ENCODE measurements around the gene ADM5.

ADM5 gene

DNA sequence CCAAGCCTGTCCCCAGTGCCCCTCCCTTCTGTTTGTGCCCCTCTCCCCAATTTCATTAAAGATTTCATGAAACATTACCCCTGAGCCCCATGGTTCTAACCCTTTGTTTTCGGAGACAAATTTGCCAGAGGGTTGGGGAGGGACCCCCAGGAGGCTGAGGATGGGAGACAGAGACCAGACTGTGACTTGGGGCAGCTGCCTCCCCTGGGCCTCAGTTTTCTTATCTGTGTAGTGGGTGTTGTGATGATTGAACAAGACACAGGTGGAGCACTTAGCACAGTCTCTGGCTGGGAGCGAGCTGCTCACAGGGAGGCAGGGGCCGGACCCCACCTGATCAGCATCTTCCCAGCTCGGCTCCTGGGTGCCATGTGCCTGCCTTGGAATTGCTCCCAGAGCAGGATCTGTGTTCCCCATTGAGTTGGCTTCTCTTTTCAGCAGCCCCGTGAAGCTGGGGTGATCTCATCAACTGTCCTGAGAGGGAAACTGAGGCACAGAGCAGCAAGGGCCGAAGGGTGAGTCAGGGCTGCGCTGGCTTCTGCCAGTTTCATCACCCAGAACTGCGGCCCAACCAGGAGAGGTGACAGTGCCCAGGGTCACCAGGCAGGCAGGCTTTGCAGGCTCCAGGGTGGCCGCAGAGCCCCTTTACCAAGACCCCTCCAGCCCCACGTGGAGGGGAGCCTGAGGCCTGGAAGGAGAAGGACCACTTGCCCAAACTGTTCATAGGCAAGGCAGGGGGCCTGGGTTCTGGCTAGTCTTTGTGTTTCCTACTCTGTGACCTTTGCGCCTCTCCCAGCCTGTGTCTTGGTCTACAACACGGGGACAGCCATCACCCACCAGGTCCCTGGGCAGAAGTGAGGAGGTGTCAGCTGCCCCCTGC, 30.6 kb upstream of the ADM5 start:
- DNase-seq: no peak

DNA sequence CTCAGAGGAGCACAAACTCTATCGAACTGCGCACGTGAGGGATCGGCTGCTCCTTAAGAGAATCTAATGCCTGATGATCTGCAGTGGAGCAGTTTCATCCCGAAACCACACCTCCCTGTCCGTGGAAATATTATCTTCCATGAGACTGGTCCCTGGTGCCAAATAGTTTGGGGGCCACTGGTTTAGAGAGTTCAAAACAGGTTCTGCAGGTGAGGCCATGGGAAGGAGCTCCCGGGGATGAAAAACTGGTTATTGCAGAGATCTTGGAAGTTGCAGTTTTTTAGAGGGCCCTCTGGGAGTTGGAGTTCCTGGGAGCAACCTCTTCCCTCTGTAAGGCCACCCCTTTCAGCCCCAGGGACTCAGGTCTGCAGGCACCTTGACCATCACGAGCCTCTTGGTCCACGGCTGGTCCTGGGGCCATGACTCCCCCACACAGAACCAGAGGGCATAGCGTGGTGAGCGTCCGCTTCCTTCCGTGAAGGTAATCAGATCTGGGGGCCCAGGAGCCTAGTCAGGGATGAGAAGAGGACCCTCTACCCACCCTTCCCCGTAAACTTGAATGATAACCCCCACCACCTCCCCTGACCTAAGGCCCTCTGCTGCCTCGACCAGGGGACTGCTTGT, 28.9 kb upstream of the ADM5 start:
- no peak for DNase-seq

DNA sequence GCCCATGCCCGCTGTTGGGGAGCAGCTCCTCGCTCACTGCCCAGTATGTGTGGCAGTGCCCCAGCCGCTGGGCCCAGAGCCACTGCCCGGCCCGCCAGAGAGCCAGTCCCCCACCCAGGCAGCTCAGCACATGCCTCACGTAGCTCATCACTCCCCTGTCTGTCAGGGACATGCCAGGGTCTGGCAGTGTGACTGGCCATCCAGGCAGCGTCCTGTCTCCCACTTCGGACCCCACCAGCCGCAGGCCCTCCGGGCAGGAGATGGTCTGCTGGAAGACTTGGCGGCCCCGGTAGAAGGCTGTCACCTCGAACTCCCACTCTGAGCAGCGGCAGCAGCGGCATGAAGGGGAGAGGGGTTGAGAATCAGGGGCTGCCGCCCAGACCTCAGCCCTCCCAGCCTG, 27.4 kb upstream of the ADM5 start:
- no peak for DNase-seq

DNA sequence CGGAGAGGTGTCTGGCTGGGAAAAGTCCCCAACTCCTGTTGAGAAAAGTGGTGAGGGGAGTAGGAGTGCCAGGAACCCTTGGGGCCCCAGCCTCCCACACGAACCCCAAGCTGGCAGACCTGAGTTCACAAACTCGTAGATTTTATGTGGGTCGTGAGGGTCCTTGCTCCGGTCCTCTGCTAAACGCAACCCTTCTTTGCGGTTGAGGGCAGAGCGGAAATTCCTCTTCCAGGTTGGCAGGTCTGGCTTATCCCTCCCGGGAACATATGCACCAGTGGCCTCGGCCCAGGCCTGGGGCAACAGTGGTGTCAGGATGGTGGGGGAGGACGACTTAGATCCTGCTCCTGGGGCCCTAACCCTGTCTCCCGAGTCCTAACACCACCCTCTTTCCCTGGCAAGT, 26.2 kb upstream of the ADM5 start:
- no peak for DNase-seq

DNA sequence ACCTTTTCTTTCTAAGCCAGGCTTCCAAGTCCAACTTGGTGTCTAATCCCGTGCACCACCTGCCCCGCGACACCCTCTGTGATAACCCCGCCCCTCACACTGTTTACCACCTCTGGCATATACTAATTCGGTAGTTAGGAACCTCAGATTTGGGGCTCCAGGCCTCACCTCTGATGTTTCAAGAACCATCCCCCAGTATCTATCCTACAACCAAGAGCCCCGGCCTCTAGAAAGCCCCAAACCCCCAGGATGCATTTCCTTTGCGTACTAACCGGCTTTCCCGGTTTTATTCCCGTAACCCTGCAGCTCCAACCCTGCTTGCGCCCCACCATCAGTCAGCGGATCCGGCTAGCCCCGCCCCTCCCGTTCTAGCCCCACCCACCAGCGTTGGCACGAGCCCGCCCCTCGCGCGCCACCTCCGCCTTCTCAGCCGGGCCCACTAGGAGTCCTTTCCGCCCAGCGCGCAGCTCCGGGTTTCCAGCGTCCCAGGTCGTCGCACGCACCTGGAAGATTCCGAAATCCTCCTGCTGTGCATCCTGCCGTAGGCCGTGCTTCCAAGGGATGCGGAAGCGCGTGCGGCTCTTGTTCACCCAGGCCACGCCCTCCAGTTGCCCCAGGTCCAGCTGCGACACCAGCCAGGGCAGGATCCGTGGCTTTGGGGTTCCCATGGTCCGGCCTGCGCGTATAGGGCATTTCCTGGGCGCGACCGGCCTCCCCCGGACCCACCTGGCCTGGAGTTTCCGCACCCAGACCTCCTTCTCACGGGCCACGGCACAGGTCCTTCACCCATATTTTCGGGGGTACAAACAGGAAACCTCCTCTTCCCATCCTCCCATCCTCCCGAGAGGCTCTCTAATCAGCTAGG, 25.0 kb upstream of the ADM5 start:
- peak; percentile 88 for DNase-seq

DNA sequence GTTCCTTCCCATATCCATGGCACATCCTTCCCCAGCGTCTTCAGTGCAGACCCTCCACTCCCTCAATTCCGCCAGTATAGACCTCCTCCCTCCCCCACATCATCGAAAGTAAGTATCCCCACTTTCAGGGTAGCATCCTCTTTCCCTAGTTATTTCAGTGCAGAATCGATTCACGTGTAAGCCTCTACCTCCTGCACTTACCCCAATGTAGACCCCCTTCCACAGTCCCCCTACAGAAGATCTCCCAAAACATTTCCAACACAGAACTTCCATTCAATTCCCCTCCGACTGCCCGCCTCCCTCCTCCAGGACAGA, 24.4 kb upstream of the ADM5 start:
- no peak for DNase-seq

DNA sequence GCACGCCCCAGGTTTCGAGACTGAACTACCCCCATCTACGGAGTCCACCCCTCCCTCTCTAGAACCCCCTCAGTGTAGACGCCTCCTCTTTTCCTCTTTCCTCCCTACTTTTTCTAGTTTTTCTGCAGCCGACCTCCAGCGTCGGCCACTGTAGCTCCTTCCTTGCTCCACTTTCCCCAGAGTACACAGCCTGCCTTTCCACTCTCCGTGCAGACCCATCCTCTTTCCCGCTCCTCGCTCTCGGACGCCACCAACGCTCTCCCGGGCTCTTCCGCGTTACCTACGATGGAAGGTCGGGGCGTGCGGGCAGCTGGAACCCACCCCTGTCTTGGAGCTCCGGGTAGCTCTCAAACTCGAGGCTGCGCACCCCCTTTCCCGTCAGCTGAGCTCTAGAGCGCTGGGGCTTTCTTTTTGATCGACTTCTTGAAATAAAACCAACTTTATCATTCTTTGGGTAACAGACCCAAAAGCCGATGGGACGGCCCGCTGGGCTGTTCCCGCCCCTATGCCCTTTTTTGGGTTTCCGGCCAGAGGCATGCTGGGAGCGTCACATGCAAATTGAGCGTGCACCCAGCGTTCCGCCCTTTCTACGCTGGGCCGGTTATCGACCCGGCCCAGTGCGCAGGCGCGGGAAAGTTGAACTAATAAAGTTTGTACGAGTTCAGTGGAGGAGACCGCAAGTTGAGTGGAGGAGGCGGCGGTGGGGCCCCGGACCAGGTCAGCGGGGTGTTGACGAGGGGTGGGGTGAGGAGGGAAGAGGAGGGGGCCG, 23.9 kb upstream of the ADM5 start, which contains the start of the genes BCL2L12 and IRF3:
BCL2L12 (plus strand) TSS at position 583 of the 769 bp plus-strand sequence. CDS start 760 bp downstream, outside the sequence.
IRF3 (minus strand) TSS at position 507 of the 769 bp plus-strand sequence. CDS start 1,019 bp downstream, outside the sequence.
- DNase-seq: peak; percentile 99

DNA sequence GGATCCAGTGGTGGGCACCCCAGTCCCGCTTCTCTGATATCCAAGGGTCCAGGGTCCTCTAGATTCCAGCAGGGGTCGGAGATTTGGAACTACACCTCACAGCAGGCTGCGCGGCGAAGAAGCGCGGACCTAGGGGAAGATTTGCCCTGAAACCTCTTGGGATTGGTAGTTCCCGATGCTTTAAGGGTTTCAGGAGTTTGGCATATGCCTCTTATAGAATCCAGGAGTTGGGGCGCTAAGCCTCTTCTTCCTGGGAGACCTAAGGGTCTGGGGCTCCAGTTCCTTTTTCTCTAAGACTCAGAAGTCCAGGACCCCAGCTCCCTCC, 23.3 kb upstream of the ADM5 start:
- no peak for DNase-seq

DNA sequence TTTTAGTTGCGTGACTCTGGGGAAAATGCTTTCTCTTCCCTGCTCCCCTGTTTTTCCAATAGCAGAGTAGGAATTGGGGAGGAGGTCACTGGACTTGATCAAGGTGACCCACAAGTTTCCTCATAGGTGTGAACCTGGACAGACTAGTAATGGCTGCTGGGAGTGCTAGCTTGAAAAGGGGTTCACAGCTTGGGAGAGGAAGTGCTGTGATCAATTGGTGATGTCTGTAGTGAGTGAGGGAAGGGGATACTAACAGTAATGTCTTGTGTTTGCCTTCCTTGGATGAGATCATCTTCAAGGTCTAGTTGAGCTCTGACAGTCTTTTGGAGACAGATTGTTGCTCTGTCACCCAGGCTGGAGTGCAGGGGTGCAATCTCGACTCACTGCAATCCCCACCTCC, 21.9 kb upstream of the ADM5 start:
- no peak for DNase-seq

DNA sequence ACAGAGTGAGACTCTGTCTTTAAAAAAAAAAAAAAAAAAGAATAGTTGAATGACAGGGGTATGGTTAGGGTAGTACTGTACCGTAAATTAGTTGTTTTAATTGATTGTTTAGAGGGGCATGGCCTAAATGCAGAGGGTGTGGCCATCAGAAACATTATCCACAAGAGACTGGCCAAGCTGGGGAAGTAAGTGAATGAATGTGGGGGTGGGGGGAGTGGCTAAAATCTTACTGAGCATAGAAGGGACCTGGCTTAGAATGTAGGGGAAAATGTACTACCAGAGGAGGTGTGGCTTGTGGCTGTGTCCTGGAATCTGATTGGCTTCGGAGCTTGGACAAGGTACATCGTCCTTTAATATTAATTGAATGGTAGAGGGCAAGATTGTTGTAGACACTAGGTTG, 19.9 kb upstream of the ADM5 start:
- no peak for DNase-seq

DNA sequence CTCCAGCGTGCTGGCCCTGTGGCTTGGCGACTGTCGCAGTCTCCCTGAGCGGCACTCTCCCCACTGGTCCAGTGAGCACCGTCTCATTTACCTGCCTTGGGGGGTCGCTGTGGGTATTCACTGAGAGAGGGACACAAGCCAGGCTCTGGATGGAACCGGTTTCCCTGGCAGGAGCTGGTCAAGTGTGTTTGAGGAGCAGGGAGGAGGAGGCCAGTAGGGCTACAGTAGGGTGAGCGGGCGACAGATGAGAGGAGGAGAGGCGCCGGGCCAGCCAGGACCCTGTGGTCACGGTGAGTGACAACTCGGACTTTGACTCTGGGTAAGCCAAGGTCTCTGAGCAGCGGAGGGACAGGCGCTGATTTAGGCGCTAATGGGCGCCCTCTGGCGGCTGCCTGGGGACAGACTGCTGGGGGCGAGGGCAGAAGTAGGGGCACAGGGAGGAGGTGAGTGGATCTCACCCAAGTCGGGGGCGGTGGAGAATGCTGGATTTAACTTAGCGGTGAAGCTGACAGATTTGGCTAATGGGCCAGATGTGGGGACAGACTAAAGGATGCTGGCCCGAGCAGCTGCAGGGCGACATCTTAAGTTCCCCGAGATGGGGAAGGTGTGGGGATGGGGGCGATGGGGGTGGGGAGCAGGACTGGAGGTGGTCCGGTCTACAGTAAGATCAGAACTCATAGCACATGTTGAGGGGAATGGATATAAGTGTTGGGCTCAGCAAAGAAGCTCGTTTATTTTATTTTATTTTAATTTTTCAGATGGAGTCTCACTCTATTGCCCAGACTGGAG, 17.1 kb upstream of the ADM5 start:
- DNase-seq: peak; percentile 81

DNA sequence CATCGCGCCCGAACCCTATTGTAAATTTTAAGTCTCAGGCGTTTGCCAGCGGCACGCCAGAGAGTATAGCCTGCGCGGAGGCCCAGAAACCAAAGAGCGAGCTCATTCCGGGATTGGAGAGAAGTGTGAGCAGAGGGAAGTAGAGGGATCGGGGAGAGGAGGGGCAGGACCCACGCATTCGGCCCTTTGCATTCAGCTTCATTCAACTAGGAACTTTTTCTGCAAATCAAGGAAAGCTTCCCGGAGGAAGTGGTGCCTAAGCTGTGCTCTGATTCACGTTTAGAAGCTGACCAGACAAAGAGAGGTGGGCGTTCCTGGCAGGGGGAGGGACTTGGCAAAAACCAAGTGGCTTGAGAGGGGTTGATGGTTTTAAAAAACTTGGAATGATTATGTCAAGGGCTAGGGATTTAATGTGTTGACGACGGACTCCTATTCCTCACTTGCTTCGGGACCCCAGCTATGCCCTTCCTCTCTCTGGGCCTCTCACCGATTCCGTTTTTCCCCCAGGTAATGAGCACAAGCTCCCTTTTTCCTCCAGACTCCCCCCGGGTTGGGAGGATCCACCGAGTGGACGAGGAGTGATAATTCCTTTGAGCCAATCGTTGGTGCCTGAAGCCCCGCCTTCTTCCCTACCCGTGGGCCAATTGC, 13.1 kb upstream of the ADM5 start:
- peak; percentile 91 for DNase-seq

DNA sequence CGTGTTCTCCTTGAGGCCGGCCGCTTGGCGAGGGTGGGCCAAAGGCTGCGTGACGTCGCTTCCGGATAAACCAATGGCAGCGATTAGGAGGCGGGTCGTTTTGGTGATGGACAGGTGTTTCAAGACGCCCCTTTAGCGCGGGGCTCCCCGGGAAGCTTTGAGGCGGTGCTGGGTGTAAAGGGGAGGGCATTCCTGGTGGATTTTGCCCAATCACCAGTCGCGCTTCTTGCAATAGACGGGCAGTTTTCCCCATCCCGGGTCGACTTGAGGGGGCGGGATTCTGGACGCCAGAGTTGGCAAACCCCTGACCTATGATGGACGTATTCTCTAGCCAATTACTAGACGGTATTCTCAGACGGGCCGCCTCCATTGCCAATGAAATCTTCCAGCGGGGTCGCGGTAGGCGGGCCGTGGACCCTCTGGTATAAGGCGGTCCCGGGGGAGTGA, 12.6 kb upstream of the ADM5 start:
- peak; percentile 99 for DNase-seq

DNA sequence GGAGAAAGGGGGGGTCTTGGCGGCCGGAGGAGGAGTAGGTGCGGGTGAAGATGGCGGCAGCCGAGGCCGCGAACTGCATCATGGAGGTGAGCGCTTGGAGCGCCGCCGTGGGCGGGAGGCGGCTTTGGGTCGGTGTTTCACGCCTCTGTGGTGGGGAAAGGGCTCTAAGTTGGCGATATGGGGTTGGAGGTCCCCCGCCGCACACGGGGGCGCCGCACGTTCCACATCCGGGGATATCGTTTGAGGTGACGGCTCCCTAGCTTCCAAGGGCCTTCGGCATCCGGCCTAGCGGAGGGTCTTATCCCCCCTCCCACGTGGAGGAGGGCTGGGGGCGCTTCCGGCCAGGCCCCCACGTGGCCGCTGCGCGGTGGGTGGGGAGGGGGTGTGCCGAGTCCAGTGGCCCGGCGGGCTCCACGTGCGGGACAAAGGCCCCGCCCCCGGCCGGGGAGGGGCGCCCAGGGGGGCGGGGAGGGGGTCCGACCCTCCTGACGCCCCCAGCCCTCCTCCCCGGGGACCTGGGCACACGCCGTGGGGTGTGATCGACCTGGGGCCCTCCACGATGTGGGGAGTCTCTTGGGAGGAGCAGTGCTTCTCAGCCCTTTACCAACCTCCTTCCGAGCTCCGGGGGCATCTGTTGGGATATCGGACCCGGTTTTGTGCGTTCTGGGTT, 12.0 kb upstream of the ADM5 start, which contains the start of gene PRMT1:
PRMT1 (plus strand) TSS at position 41 of the 670 bp plus-strand sequence; CDS start at position 51, 10 bp downstream.
- DNase-seq: peak; percentile 63

DNA sequence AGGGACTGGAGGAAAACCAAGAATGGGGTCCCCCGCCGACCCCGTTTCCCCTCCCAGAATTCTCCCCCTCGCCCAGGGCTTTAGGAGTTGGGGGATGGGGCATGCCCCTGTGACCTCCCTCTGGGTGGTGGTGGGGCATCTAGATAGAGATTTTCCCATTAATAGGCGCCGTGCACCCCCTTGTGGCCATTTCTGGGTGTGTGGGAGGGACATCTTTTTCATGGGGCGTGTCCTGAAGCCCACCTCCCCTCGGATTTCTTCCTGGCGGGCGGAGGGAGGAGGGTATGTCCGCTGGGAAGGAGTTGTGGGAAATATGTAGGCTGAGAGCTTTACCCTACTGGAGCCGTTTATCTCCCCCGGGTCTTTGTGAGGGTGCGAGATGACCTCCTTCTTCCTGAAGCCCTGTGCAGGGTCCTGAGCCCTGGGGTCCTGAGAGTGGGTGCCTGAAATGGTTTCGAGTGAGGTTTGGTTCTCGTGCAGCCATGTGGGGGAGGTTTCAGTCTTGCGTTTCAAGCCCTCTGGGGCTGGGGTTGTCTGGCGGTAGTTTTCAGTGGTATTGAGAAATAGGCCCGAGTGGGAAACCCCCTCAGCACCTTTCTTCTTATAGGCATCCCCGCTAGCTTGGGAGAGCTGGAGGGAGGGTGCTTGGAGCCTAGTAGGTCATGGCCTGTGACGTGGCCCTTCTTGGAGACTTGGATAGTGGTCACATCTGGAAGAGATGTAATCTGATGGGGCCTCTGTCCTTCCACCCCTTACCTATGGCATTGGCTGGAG, 11.3 kb upstream of the ADM5 start:
- peak; percentile 86 for DNase-seq

DNA sequence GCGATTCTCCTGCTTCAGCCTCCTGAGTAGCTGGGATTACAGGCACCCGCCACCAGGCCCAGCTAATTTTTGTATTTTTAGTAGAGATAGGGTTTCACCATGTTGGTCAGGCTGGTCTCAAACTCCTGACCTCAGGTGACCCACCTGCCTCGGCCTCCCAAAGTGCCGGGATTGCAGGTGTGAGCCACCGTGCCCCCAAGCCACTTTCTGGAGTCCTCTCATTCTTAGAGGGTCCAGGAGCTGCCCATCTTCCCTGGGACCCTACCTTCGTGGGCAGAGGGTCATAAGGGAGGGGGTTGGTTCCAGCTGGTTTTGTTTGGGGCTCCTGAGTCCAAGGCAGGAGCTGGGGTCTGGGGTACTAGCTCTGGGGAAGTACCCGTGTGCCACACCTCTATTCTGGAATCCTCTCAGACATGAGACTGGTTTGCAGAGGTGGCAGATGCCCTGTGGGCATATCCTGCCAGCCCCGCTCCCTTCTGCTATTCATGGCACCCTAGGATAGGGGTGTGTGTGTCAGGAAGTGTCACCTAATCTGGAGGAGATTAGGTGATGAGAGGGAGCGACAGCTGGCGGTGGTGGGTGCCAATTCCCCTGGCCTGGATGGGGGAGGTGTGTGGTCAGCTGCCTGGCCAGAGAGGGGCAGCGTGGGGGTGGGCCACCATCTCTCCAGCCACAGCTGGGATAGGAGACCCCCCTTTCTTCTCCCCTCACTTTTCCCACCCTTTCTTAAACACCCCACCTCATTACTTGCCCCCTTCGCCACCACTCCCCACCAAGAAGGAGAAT, 10.2 kb upstream of the ADM5 start:
- no peak for DNase-seq

DNA sequence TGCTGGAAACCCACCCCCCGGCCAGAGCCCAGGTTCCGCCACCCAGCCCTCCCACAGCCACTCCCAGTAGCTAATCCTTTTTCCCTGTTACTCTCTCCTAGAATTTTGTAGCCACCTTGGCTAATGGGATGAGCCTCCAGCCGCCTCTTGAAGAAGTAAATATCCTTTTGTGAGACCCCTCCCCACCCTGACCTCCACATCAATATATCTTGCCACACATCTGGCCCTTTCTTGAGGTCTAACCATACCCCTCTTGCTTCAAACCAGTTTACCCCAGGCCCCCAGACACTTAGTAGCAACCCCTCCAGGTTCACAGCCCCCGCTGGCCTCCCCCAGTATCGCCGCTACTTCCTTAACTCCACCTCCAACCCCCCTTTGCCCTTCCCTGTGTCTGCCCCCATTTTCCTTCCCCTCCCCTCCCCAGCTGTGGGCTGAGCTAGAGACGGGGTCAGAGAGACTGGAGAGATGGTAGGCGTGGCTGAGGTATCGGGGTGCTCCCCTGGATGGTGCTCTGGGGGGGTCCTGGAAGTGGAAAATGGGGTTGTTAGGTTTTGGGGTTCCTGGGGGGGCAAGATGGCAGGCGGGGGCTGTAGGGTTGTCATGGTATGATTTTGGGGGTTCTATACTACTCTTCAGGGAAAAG, 9.5 kb upstream of the ADM5 start:
- no peak for DNase-seq

Measured in RPMI8226 (cell line).